ENCODE results near the gene CDH4.

CDH4 gene

DNA sequence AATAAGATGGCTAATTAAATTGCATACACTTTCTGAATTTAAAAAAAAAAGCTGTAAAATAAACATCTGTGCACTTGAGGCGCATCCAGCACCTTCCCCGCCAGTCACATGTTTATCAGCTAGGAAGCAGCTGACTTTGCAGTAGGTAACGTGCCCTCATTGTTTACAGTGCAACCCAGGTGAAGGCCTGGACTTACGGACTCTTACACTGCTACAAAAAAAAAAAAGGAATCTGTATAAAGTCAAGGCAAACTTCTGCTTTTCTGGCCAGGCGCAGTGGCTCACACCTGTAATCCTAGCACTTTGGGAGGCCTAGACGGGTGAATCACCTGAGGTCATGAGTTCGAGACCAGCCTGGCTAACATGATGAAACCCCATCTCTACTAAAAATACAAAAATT, 327.8 kb downstream of the CDH4 start:
- TF ChIP-seq EZH2 (IDR thresholded peaks at IDR 0.05; ENCODE audit: borderline replicate concordance, low read depth, low read length, severe bottlenecking) = no peak
- TF ChIP-seq, protein P1, sequence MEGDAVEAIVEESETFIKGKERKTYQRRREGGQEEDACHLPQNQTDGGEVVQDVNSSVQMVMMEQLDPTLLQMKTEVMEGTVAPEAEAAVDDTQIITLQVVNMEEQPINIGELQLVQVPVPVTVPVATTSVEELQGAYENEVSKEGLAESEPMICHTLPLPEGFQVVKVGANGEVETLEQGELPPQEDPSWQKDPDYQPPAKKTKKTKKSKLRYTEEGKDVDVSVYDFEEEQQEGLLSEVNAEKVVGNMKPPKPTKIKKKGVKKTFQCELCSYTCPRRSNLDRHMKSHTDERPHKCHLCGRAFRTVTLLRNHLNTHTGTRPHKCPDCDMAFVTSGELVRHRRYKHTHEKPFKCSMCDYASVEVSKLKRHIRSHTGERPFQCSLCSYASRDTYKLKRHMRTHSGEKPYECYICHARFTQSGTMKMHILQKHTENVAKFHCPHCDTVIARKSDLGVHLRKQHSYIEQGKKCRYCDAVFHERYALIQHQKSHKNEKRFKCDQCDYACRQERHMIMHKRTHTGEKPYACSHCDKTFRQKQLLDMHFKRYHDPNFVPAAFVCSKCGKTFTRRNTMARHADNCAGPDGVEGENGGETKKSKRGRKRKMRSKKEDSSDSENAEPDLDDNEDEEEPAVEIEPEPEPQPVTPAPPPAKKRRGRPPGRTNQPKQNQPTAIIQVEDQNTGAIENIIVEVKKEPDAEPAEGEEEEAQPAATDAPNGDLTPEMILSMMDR (IDR thresholded peaks at IDR 0.05; ENCODE audit: borderline replicate concordance, extremely low read depth, low read length, poor library complexity, severe bottlenecking) = no peak
- no peak overlapping the region for H3K4me3 ChIP-seq (ENCODE audit: low read depth in 1 of 2, low read length in 2 of 2)

DNA sequence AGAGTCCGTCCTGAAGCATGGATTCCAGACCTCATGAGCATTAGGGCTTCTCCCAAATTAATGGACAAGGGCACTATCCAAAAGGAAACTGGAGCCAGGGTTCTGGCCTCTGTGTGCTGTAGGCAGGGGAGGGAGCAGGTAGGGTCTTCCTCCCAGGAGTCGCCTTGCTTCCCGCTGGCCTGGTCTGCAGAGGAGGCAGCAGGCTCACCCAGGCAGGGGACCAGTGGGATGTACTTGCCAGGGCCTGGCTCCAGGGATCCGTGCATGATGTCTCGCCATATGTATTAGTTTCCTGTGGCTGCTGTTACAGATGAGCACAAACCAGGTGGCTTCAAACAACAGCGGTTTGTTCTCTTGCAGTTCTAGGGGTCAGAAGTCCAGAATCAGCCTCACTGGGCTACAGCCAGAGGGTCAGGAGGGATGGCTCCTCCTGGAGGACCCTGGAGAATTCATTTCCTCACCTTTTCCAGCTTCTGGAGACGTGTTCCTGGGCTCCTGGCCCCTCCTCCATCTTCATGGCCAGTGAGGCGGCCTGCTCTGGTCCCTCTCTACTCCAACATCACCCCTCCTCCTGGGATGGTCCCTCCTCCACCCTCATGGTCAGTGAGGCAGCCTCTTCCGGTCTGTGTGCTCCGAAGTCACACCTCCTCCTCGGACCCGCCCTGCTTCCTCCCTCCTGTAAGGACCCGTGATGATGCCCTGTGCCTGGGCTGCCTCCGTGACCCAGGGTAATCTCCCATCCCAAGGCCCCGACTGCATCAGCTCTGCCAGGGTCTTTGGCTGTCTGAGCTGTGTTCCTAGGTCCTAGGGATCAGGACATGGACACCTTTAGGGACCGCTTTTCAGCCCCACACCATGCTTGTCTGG, 329.1 kb downstream of the CDH4 start:
- H3K27ac ChIP-seq (ENCODE audit: low read length) = no peak overlapping the region
- H3K27me3 ChIP-seq (ENCODE audit: insufficient read depth, low read length, poor library complexity) = peaks cover 6% of the 10 kb centered on the region
- no peak overlapping the region for H2AFZ ChIP-seq (ENCODE audit: low read depth, low read length)
- no peak for ATAC-seq (ENCODE audit: insufficient read depth, low read depth)
- H3K4me1 ChIP-seq (ENCODE audit: insufficient read depth, low read length) = no peaks in the 10 kb centered on the region
- no peaks in the 10 kb centered on the region for H3K79me2 ChIP-seq (ENCODE audit: insufficient read depth, low read length)
- TF ChIP-seq, protein P1 (IDR thresholded peaks at IDR 0.05; ENCODE audit: borderline replicate concordance, extremely low read depth, low read length, poor library complexity, severe bottlenecking) = no peak
- no peak for TF ChIP-seq EZH2 (IDR thresholded peaks at IDR 0.05; ENCODE audit: borderline replicate concordance, low read depth, low read length, severe bottlenecking)
- H4K20me1 ChIP-seq (ENCODE audit: insufficient read depth, low read length) = no peaks in the 10 kb centered on the region; the same call in 1 of the 2 replicates
- no peaks in the 10 kb centered on the region for H3K36me3 ChIP-seq (ENCODE audit: insufficient read depth, low read length)
- DNase-seq = no peak
- no peaks in the 10 kb centered on the region for H3K9me3 ChIP-seq (ENCODE audit: insufficient read depth, low read length, severe bottlenecking)
- no peak overlapping the region for H3K9ac ChIP-seq (ENCODE audit: low read depth, low read length)
- no peak overlapping the region for H3K4me3 ChIP-seq (ENCODE audit: low read depth in 1 of 2, low read length in 2 of 2)
- no peak overlapping the region for H3K4me2 ChIP-seq (ENCODE audit: insufficient read depth, low read length)

More for the DNA sequence above, 327.8 kb downstream of the CDH4 start:
- Histone ChIP-seq H2AFZ (ENCODE audit: low read depth, low read length) (no peak overlapping the region), H3K4me2 (ENCODE audit: insufficient read depth, low read length) (no peak overlapping the region), H3K36me3 (ENCODE audit: insufficient read depth, low read length) (no peaks in the 10 kb centered on the region), H4K20me1 (ENCODE audit: insufficient read depth, low read length) (peaks cover 4% of the 10 kb centered on the region; the same call in 1 of the 2 replicates), H3K9ac (ENCODE audit: low read depth, low read length) (no peak overlapping the region), H3K27me3 (ENCODE audit: insufficient read depth, low read length, poor library complexity) (peaks cover 6% of the 10 kb centered on the region), H3K4me1 (ENCODE audit: insufficient read depth, low read length) (no peaks in the 10 kb centered on the region), H3K27ac (ENCODE audit: low read length) (no peak overlapping the region), H3K9me3 (ENCODE audit: insufficient read depth, low read length, severe bottlenecking) (no peaks in the 10 kb centered on the region), H3K79me2 (ENCODE audit: insufficient read depth, low read length) (no peaks in the 10 kb centered on the region)
- ATAC-seq (ENCODE audit: insufficient read depth, low read depth) (no peak), DNase-seq (no peak)

DNA sequence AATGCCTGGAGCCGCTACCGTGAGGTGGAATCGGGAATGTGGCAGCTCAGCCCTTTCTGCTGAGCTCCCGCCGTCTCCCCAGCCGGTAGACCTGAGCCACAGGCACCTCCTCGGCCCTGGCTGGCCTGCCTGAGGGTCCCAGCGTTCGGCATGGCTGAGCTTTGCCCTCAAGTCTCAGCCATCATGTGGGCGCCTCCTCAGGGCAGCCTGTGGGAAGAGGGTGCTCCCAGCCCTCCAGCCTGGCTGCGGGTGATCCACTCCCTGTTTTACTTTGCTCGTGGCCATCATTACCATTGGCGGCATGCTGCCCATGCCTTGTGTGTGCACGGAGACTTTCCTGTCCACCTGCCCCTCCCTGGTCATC, 329.7 kb downstream of the CDH4 start:
- H2AFZ ChIP-seq (ENCODE audit: low read depth, low read length) = no peak overlapping the region
- no peak overlapping the region for H3K4me3 ChIP-seq (ENCODE audit: low read depth in 1 of 2, low read length in 2 of 2)
- H3K27me3 ChIP-seq (ENCODE audit: insufficient read depth, low read length, poor library complexity) = peaks cover 6% of the 10 kb centered on the region
- no peak for TF ChIP-seq EZH2 (IDR thresholded peaks at IDR 0.05; ENCODE audit: borderline replicate concordance, low read depth, low read length, severe bottlenecking)
- TF ChIP-seq, protein P1 (IDR thresholded peaks at IDR 0.05; ENCODE audit: borderline replicate concordance, extremely low read depth, low read length, poor library complexity, severe bottlenecking) = no peak
- H3K4me1 ChIP-seq (ENCODE audit: insufficient read depth, low read length) = no peaks in the 10 kb centered on the region
- no peaks in the 10 kb centered on the region for H3K79me2 ChIP-seq (ENCODE audit: insufficient read depth, low read length)
- no peaks in the 10 kb centered on the region for H3K9me3 ChIP-seq (ENCODE audit: insufficient read depth, low read length, severe bottlenecking)
- no peak overlapping the region for H3K4me2 ChIP-seq (ENCODE audit: insufficient read depth, low read length)
- DNase-seq = no peak
- no peak overlapping the region for H3K27ac ChIP-seq (ENCODE audit: low read length)
- ATAC-seq (ENCODE audit: insufficient read depth, low read depth) = no peak
- no peaks in the 10 kb centered on the region for H3K36me3 ChIP-seq (ENCODE audit: insufficient read depth, low read length)
- H3K9ac ChIP-seq (ENCODE audit: low read depth, low read length) = no peak overlapping the region
- H4K20me1 ChIP-seq (ENCODE audit: insufficient read depth, low read length) = no peaks in the 10 kb centered on the region; the same call in 1 of the 2 replicates
